ENCODE data around the gene SLC6A8.

GRCh38 chrX:153649915-153650782 is 37.6 kb upstream of the SLC6A8 start:
- TF ChIP-seq CTCF (IDR thresholded peaks at IDR 0.05): no peak
- TF ChIP-seq POLR2A (IDR thresholded peaks at IDR 0.05): no peak
